Stomach (tissue), 9 donors: ENCODE data around the gene NEK4. TPM values are rescaled to one million over a fixed set of nuclear protein-coding genes. Genes with fewer than 3 reads are reported as not detected.

Experiments
- DNase-seq, 2 donors: peaks; one replicate each; pipeline versions ENCODE4 v3.0.0 to v3.0.0-alpha.2; 2013 to 2019
- H3K27ac ChIP-seq, 5 donors: fragments of 200-600 bp in 4 of 5; sonication (generic) in 4 of 5; one replicate each; pipeline ENCODE4 v1.5.1; 2013 to 2019; ENCODE audit warnings: mild to moderate bottlenecking in 1 of 5, moderate library complexity in 1 of 5
- H3K27me3 ChIP-seq, 3 donors: fragments of 200-600 bp; sonication (generic); one replicate each; pipeline ENCODE4 v1.5.1; 2017 to 2019; ENCODE audit warnings: mixed run types in 1 of 3
- H3K36me3 ChIP-seq, 4 donors: fragments of 200-600 bp; sonication (generic); 1 replicate in 3 of 4; 2 replicates in 1 of 4; pipeline ENCODE4 v1.5.1; 2016 to 2019
- H3K4me1 ChIP-seq, 4 donors: fragments of 200-600 bp; sonication (generic); one replicate each; pipeline ENCODE4 v1.5.1; 2016 to 2019
- H3K4me3 ChIP-seq, 4 donors: fragments of 200-600 bp; sonication (generic) in 3 of 4; one replicate each; pipeline ENCODE4 v1.5.1; 2016 to 2019; ENCODE audit warnings: mild to moderate bottlenecking in 1 of 4
- H3K9me3 ChIP-seq, 4 donors: fragments of 200-600 bp; sonication (generic); one replicate each; pipeline ENCODE4 v1.5.1; 2016 to 2019
- CTCF ChIP-seq, 7 experiments: fragments of 450-650 bp in 4 of 7; fragments of 200-600 bp in 3 of 7; sonication (generic) in 3 of 7; IDR thresholded peaks; one replicate each; pipeline ENCODE4 v1.5.1; 2016 to 2019; ENCODE audit warnings: antibody characterized with exemption in 7 of 7, control low read depth in 2 of 7, mild to moderate bottlenecking in 1 of 7
- EP300 ChIP-seq: sonication (generic); formaldehyde crosslinking; IDR thresholded peaks from one replicate; pipeline ENCODE4 v1.6.1; 2017; ENCODE audit warnings: antibody characterized with exemption
- POLR2A ChIP-seq, 4 donors: fragments of 450-650 bp; IDR thresholded peaks; one replicate each; pipeline ENCODE4 v1.6.1; 2016; ENCODE audit warnings: antibody characterized with exemption in 4 of 4, control low read depth in 2 of 4, mild to moderate bottlenecking in 1 of 4, moderate library complexity in 1 of 4
- POLR2AphosphoS5 ChIP-seq, 3 donors: sonication (generic); formaldehyde crosslinking; IDR thresholded peaks; one replicate each; pipeline ENCODE4 v1.6.1; 2016; ENCODE audit warnings: antibody characterized with exemption in 3 of 3
- WGBS, 5 donors: extraction: QIAGEN DNeasy Blood & Tissue Kit in 3 of 5; methylation state at CpG; one replicate each; pipeline versions ENCODE4 v1.1.5 to v1.1.7; 2013 to 2018; 5-methylcytosine and 5-hydroxymethylcytosine counted together
- intact Hi-C: fragments of 100-400 bp; cut with DNase I; formaldehyde crosslinking; loops from one replicate; pipeline ENCODE4 v1.15.1; 2023; ENCODE audit warnings: low total_unique reads
- polyA plus RNA-seq, 3 donors: library from polyadenylated mRNA; stranded (reverse); fragments of 200-250 nt; gene quantifications; one replicate each; pipeline ENCODE4 v1.2.3, GENCODE V29; 2013
- total RNA-seq, 5 donors: library from RNA; depleted of rRNA; stranded (reverse); fragments of >200 nt; gene quantifications; one replicate each; pipeline versions ENCODE4 v1.1.0 to v1.2.3, GENCODE V29; 2014 to 2016
- donor health status: healthy with polysubstance abuse.
- donor health status: Bipolar disorder and iron deficiency.
- donor health status: healthy.

NEK4 gene
- total and polyA plus RNA-seq, 8 donors: 4.3 to 30.7 (median 12.6) TPM

- Histone ChIP-seq H3K27ac (peak overlapping the region; percentile 85 to 95 (median 92)), H3K4me1 (peaks cover 11 to 54% (median 45%) of the 10 kb centered on the region in 4 donors), H3K9me3 (no peaks in the 10 kb centered on the region), H3K4me3 (peak overlapping the region; percentile 85 to 96 (median 94)), H3K36me3 (peaks cover 6 to 27% (median 21%) of the 10 kb centered on the region in 4 donors), H3K27me3 (no peaks in the 10 kb centered on the region)
- intact Hi-C loops: no loop called here
- TF ChIP-seq CTCF (IDR thresholded peaks at IDR 0.05) (no peak), EP300 (no peak), POLR2AphosphoS5 (IDR thresholded peaks at IDR 0.05) (no peak), POLR2A (IDR thresholded peaks at IDR 0.05) (no peak)
- peak in 1 of 2 donors; percentile 63 for DNase-seq
- 1 to 9% (median 2%) methylated on average over 9 to 22 of the region's 22 CpGs for WGBS, 5 donors
These were observed 65.9 kb downstream of the NEK4 start for GRCh38 chr3:52704611-52705437.

- Histone ChIP-seq H3K4me3 (no peak overlapping the region), H3K9me3 (no peaks in the 10 kb centered on the region), H3K27ac (peak overlapping the region in 3 of 5 donors; percentile 89 to 95 (median 92)), H3K36me3 (peaks cover 4 to 26% (median 23%) of the 10 kb centered on the region in 4 donors), H3K27me3 (no peaks in the 10 kb centered on the region), H3K4me1 (peaks cover 11 to 51% (median 45%) of the 10 kb centered on the region in 4 donors)
- WGBS, 5 donors: 82 to 90% (median 89%) methylated on average over 7 of the region's 7 CpGs
- intact Hi-C loops: no loop called here
- no peak for DNase-seq
- no peak for TF ChIP-seq CTCF (IDR thresholded peaks at IDR 0.05)
- no peak for TF ChIP-seq POLR2AphosphoS5 (IDR thresholded peaks at IDR 0.05)
- no peak for TF ChIP-seq POLR2A (IDR thresholded peaks at IDR 0.05)
- TF ChIP-seq EP300: no peak
These were observed 67.4 kb downstream of the NEK4 start for GRCh38 chr3:52703341-52703740.

GRCh38 chr3:52697632-52697965, 73.1 kb downstream of the NEK4 start:
- H3K4me1 ChIP-seq: peaks cover 0 to 15% (median 4%) of the 10 kb centered on the region in 4 donors
- H3K27me3 ChIP-seq: no peaks in the 10 kb centered on the region
- no peak overlapping the region for H3K27ac ChIP-seq
- no peak for DNase-seq
- 84 to 95% (median 91%) methylated on average over 4 of the region's 4 CpGs for whole genome bisulfite sequencing, 5 donors
- TF ChIP-seq POLR2A (IDR thresholded peaks at IDR 0.05): no peak
- no peak for TF ChIP-seq EP300
- TF ChIP-seq CTCF (IDR thresholded peaks at IDR 0.05): no peak
- no peak for TF ChIP-seq POLR2AphosphoS5 (IDR thresholded peaks at IDR 0.05)
- H3K9me3 ChIP-seq: no peaks in the 10 kb centered on the region
- H3K4me3 ChIP-seq: no peak overlapping the region
- H3K36me3 ChIP-seq: peaks cover 48 to 75% (median 73%) of the 10 kb centered on the region in 4 donors
- intact Hi-C loops: no loop called here

GRCh38 chr3:52696830-52697631, 73.7 kb downstream of the NEK4 start:
- no peak overlapping the region for H3K4me3 ChIP-seq
- WGBS, 5 donors: 69 to 82% (median 72%) methylated on average over 2 of the region's 2 CpGs
- H3K27me3 ChIP-seq: no peaks in the 10 kb centered on the region
- no peak overlapping the region for H3K27ac ChIP-seq
- no peak for TF ChIP-seq POLR2AphosphoS5 (IDR thresholded peaks at IDR 0.05)
- TF ChIP-seq CTCF (IDR thresholded peaks at IDR 0.05): no peak
- no peak for TF ChIP-seq EP300
- no peak for TF ChIP-seq POLR2A (IDR thresholded peaks at IDR 0.05)
- H3K9me3 ChIP-seq: no peaks in the 10 kb centered on the region
- peaks cover 0 to 9% (median 1%) of the 10 kb centered on the region in 4 donors for H3K4me1 ChIP-seq
- intact Hi-C loops: no loop called here
- DNase-seq: no peak
- peaks cover 53 to 81% (median 79%) of the 10 kb centered on the region in 4 donors for H3K36me3 ChIP-seq
